PC-9 (cell line): ENCODE measurements around the gene CCDC85C.

Experiments used
- CTCF ChIP-seq: fragments of 200-600 bp; sonication (generic); conservative IDR thresholded peaks from 2 replicates; pipeline ENCODE4 v1.6.1; 2017; ENCODE audit warnings: mixed run types, antibody characterized with exemption, mild to moderate bottlenecking, moderate library complexity
- EZH2 ChIP-seq: fragments of 200-600 bp; sonication (generic); IDR thresholded peaks from 2 replicates; pipeline ENCODE4 v1.8.0; 2017; ENCODE audit warnings: antibody characterized with exemption, low read depth

- TF ChIP-seq CTCF (no peak), EZH2 (no peak)
Measured at GRCh38 chr14:99645545-99646505, 41.8 kb upstream of the CCDC85C start.
